Ishikawa (cell line): ENCODE data around the gene SLC24A4.

Source experiments
- CEBPB ChIP-seq: IDR thresholded peaks from 2 replicates; pipeline ENCODE4 v1.6.1; 2012
- CREB1 ChIP-seq: IDR thresholded peaks from 2 replicates; pipeline ENCODE4 v1.6.1; 2012; ENCODE audit warnings: low read depth
- EGR1 ChIP-seq: IDR thresholded peaks from 2 replicates; pipeline ENCODE4 v1.6.1; 2012
- EP300 ChIP-seq: IDR thresholded peaks from 2 replicates; pipeline ENCODE4 v1.6.1; 2012; ENCODE audit warnings: borderline replicate concordance
- FOXM1 ChIP-seq: IDR thresholded peaks from 2 replicates; pipeline ENCODE4 v1.6.1; 2012; ENCODE audit warnings: low read depth, borderline replicate concordance
- NFIC ChIP-seq: IDR thresholded peaks from 2 replicates; pipeline ENCODE4 v1.6.1; 2012
- RAD21 ChIP-seq: IDR thresholded peaks from 2 replicates; pipeline ENCODE4 v1.6.1; 2012; ENCODE audit warnings: low read depth
- REST ChIP-seq: IDR thresholded peaks from 2 replicates; pipeline ENCODE4 v1.6.1; 2012; ENCODE audit warnings: low read depth, mild to moderate bottlenecking
- TAF1 ChIP-seq: IDR thresholded peaks from 2 replicates; pipeline ENCODE4 v1.6.1; 2012; ENCODE audit warnings: low read depth, mild to moderate bottlenecking
- TCF12 ChIP-seq: IDR thresholded peaks from 2 replicates; pipeline ENCODE4 v1.6.1; 2012; ENCODE audit warnings: low read depth
- TEAD4 ChIP-seq: IDR thresholded peaks from 2 replicates; pipeline ENCODE4 v1.6.1; 2012
- USF1 ChIP-seq: IDR thresholded peaks from 2 replicates; pipeline ENCODE4 v1.6.1; 2012
- YY1 ChIP-seq: IDR thresholded peaks from 2 replicates; pipeline ENCODE4 v1.6.1; 2012; ENCODE audit warnings: low read depth
- ZBTB7A ChIP-seq: IDR thresholded peaks from 2 replicates; pipeline ENCODE4 v1.6.1; 2012; ENCODE audit warnings: low read depth
- TF ChIP-seq, protein P1 (sequence below): IDR thresholded peaks from 2 replicates; pipeline ENCODE4 v1.6.1; 2012

Gene SLC24A4

DNA sequence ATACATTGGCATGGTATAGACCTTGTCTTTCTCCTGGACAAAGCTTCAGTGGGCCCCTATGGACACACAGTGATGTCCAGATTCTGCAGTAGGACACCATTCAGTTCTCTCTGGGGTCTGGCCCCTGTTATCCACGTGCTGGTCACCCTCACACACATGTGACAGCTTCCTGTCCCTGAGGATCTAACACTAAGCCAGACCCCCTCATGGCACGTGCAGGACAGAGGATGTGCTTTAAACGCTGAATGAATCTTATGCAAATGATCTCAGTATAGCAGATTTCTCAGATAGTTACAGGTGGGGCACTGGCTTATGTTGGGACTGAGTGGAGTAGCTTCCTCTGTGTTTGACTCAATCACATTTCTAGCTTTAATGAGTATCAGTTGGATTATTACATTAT, 33.7 kb downstream of the SLC24A4 start:
- TF ChIP-seq TCF12 (no peak), TEAD4 (no peak)

- TF ChIP-seq ZBTB7A (no peak), TCF12 (no peak), TAF1 (no peak), FOXM1 (no peak)
Observed at GRCh38 chr14:92360651-92361370, 37.8 kb downstream of the SLC24A4 start.

- no peak for TF ChIP-seq USF1
- no peak for TF ChIP-seq CREB1
- TF ChIP-seq RAD21 = no peak
- no peak for TF ChIP-seq REST
- TF ChIP-seq TEAD4 = peak; percentile 62
- TF ChIP-seq, protein P1, sequence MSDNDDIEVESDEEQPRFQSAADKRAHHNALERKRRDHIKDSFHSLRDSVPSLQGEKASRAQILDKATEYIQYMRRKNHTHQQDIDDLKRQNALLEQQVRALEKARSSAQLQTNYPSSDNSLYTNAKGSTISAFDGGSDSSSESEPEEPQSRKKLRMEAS = peak; percentile 93
- TF ChIP-seq TAF1 = no peak
- TF ChIP-seq CEBPB = no peak
- peak; percentile 41; the same call in 1 of the 2 replicates for TF ChIP-seq NFIC
- 0 out of 2 replicates have a peak, but pooled peaks have one; percentile 20 for TF ChIP-seq EP300
- TF ChIP-seq TCF12 = no peak
- peak; percentile 70; the same call in 1 of the 2 replicates for TF ChIP-seq YY1
Observed at GRCh38 chr14:92362781-92363235, 39.8 kb downstream of the SLC24A4 start.

GRCh38 chr14:92366237-92366636, 43.3 kb downstream of the SLC24A4 start:
- no peak for TF ChIP-seq CEBPB
- TF ChIP-seq TAF1 = no peak
- no peak for TF ChIP-seq USF1
- TF ChIP-seq TEAD4 = no peak
- TF ChIP-seq FOXM1 = no peak
- TF ChIP-seq, protein P1 = no peak
- no peak for TF ChIP-seq REST
- no peak for TF ChIP-seq TCF12

DNA sequence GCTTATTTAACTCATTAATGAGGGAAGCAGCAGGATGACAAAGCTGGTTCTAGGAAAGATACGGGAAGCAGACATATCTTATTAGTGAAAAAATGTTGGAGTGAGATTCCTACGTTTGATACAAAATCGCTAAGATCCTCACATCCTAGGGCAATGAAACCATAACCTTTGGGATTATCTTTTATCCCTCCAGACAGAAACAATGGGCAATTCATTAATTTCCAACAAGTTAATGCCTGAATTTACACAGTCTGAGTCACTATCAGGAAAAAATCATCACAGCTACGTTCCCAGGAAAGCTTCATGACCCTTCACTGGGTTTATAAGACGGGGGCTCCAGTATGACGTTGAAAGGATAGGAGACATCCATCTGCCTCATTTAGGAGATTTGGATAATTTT, 45.0 kb downstream of the SLC24A4 start:
- TF ChIP-seq YY1 (no peak), EP300 (no peak), ZBTB7A (no peak), TCF12 (no peak), USF1 (no peak), EGR1 (no peak), NFIC (no peak), CEBPB (no peak), TEAD4 (no peak), REST (no peak), TAF1 (no peak), CREB1 (no peak), RAD21 (no peak)
- TF ChIP-seq, protein P1 = no peak
